Aorta (tissue), 5 donors: ENCODE results near the gene GRK1. TPM values are rescaled to one million over a fixed set of nuclear protein-coding genes. Genes with fewer than 3 reads are reported as not detected.

Source experiments
- ATAC-seq: fragments of 200-7000 bp; cut with Tn5 transposase; one replicate; pipeline ENCODE4 v1.9.1; 2022; ENCODE audit warnings: moderate library complexity; ENCODE audit not compliant: low FRiP score
- DNase-seq, 2 donors: peaks; one replicate each; pipeline ENCODE4 v3.0.0-alpha.2; 2020
- H3K27ac ChIP-seq, 2 donors: one replicate each; pipeline ENCODE4 v1.5.1; 2013; ENCODE audit warnings: low read length in 2 of 2, mild to moderate bottlenecking in 2 of 2, moderate library complexity in 2 of 2, control low read depth in 1 of 2, inconsistent platforms in 1 of 2, low read depth in 1 of 2
- H3K27me3 ChIP-seq, 2 donors: one replicate each; pipeline ENCODE4 v1.6.1; 2013; ENCODE audit warnings: control low read depth in 1 of 2, low read length in 1 of 2, mild to moderate bottlenecking in 1 of 2, moderate library complexity in 1 of 2; ENCODE audit not compliant: insufficient read depth in 2 of 2, control insufficient read depth in 1 of 2
- H3K36me3 ChIP-seq, 2 donors: one replicate each; pipeline ENCODE4 v1.6.1; 2013; ENCODE audit warnings: control low read depth in 1 of 2, low read length in 1 of 2, mild to moderate bottlenecking in 1 of 2; ENCODE audit not compliant: insufficient read depth in 2 of 2, control insufficient read depth in 1 of 2
- H3K4me1 ChIP-seq, 2 donors: one replicate each; pipeline ENCODE4 v1.6.1; 2013; ENCODE audit warnings: low read length in 2 of 2, control low read depth in 1 of 2, mild to moderate bottlenecking in 1 of 2, moderate library complexity in 1 of 2; ENCODE audit not compliant: insufficient read depth in 2 of 2, control insufficient read depth in 1 of 2
- H3K4me3 ChIP-seq, 2 donors: one replicate each; pipeline ENCODE4 v1.5.1; 2013; ENCODE audit warnings: low read length in 2 of 2, control low read depth in 1 of 2, mild to moderate bottlenecking in 1 of 2
- H3K9me3 ChIP-seq: one replicate; pipeline ENCODE4 v1.6.1; 2013; ENCODE audit warnings: mild to moderate bottlenecking, low read length; ENCODE audit not compliant: control insufficient read depth
- WGBS, 2 donors: extraction: QIAGEN DNeasy Blood & Tissue Kit; methylation state at CpG; one replicate each; pipeline ENCODE4 v1.1.7; 2013; 5-methylcytosine and 5-hydroxymethylcytosine counted together
- intact Hi-C, 2 donors: fragments of 100-400 bp; cut with DNase I; formaldehyde crosslinking; loops; one replicate each; pipeline versions ENCODE4 v1.14.2 to v1.15.0; 2022
- polyA plus RNA-seq, 2 donors: library from polyadenylated mRNA; stranded (reverse); fragments of 200-250 nt; gene quantifications; one replicate each; pipeline ENCODE4 v1.2.3, GENCODE V29; 2013
- total RNA-seq, 2 donors: library from RNA; stranded (reverse); fragmentation: NEBNext Ultra II Directional; extraction: Animal tissue kit (Norgen Biotek cat#: 25700); gene quantifications; one replicate each; pipeline ENCODE4 v1.2.1, GENCODE V29; 2021
- donor health status: healthy with polysubstance abuse.
- donor health status: Bipolar disorder and iron deficiency.
- donor health status: DM: no; HTN: no; CAD: no.
- donor health status: DM: no; HTN: no; CAD: no.
- donor health status: DM: yes; HTN: yes; CAD: no.

GRK1 gene
- total and polyA plus RNA-seq, 4 donors: 0.10 TPM; not detected in 3

DNA sequence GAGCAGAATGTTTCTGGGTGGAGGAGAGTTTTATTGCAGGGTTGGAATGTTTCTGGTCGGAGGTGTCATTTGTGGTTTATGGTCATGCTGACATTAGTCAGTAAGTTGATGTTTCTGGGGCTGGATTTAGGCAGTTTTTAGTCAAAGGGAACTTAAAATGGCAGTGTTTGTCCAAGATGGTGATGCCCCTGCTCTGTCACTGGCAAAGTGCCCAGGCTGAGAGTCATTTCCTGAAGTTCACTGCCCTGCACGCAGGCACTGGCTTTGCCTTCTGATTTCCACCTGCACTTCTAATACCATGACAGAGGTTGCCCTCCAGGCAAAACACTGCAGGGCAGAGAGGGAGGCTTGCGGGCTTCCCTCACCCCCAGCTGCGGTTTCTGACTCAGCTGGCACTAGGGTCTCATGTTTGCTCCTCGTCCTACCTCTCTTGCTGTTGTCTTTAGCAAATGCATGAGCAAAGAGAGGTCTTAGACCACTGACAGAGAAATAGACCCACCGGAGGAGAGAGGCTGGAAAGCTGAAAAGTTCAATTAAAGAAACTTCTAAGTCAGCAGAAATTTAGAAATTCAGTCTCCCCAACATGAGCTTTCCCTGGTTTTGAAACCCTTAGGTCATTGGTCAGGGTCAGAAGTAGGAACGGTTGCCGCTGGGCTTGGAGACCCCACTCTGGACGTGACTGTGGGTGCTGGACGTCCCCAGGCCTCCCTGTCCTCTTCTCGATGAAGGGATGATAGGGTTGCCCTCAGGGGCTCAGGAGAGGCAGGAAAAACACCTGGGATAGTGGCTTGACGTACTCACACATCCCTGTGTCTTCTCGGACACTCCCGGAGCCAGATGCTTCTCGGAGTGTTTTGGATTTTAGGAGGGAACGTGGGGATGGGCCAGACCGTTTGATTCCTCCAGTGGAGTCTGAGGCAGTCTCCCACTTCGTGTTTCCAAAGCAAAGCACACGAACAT is 118.3 kb downstream of the GRK1 start:
- 80 to 82% methylated on average over 19 of the region's 19 CpGs for WGBS, 2 donors
- intact Hi-C loops: no loop called here
- no peaks in the 10 kb centered on the region for H3K27me3 ChIP-seq
- H3K9me3 ChIP-seq: no peaks in the 10 kb centered on the region
- no peak overlapping the region for H3K4me3 ChIP-seq
- no peak overlapping the region for H3K27ac ChIP-seq
- DNase-seq (no peak), ATAC-seq (no peak)
- peaks cover 0 to 2% of the 10 kb centered on the region in 2 donors for H3K36me3 ChIP-seq
- no peaks in the 10 kb centered on the region for H3K4me1 ChIP-seq

GRCh38 chr13:113786262-113786841 is 119.3 kb downstream of the GRK1 start:
- intact Hi-C loops: no loop called here
- H3K36me3 ChIP-seq: peaks cover 0 to 2% of the 10 kb centered on the region in 2 donors
- H3K27ac ChIP-seq: no peak overlapping the region
- 82 to 87% methylated on average over 17 of the region's 17 CpGs for WGBS, 2 donors
- H3K9me3 ChIP-seq: no peaks in the 10 kb centered on the region
- no peaks in the 10 kb centered on the region for H3K27me3 ChIP-seq
- H3K4me1 ChIP-seq: no peaks in the 10 kb centered on the region
- no peak for DNase-seq
- H3K4me3 ChIP-seq: no peak overlapping the region
- ATAC-seq: no peak

Other genes starting within 250 kb of the GRK1 start
- 10 to 100 TPM in 1 of 2 donors, 1 to 10 TPM in 1; 2.4 to 10.8 TPM for gene ADPRHL1, start 213.7 kb upstream of the GRK1 start, total RNA-seq
- 1 to 10 TPM; 2.0 to 3.9 TPM for gene ADPRHL1, start 213.7 kb upstream of the GRK1 start, polyA plus RNA-seq
- gene DCUN1D2, start 176.5 kb upstream of the GRK1 start, total RNA-seq: 10 to 100 TPM; 16.3 to 28.2 TPM
- 10 to 100 TPM in 1 of 2 donors, 1 to 10 TPM in 1; 7.4 to 16.9 TPM for gene DCUN1D2, start 176.5 kb upstream of the GRK1 start, polyA plus RNA-seq
- gene TFDP1, start 82.5 kb upstream of the GRK1 start, total RNA-seq: 10 to 100 TPM; 29.7 to 36.6 TPM
- gene TFDP1, start 82.5 kb upstream of the GRK1 start, polyA plus RNA-seq: 10 to 100 TPM; 17.4 to 36.4 TPM
- not detected for gene ATP4B, start 9.0 kb upstream of the GRK1 start, total RNA-seq
- gene ATP4B, start 9.0 kb upstream of the GRK1 start, polyA plus RNA-seq: not detected
- 10 to 100 TPM; 36.6 to 67.3 TPM for gene TMEM255B, start 92.0 kb downstream of the GRK1 start, total RNA-seq
- 1 to 10 TPM in 1 of 2 donors, under 1 TPM in 1; 0.63 to 4.3 TPM for gene TMEM255B, start 92.0 kb downstream of the GRK1 start, polyA plus RNA-seq
- 100 to 1,000 TPM; 317 to 348 TPM for gene GAS6, start 196.9 kb downstream of the GRK1 start, total RNA-seq
- gene GAS6, start 196.9 kb downstream of the GRK1 start, polyA plus RNA-seq: 100 to 1,000 TPM; 244 to 509 TPM